T-helper 1 cell treated with Interleukin-12 subunit alpha and Interleukin-12 subunit beta and Interleukin-4 antibody, amounts not matched to agents 30 ng/mL and 1 ng/mL, for 36 hours (primary cell): ENCODE measurements around the gene LCE1E. TPM values are rescaled to one million over a fixed set of nuclear protein-coding genes. Genes with fewer than 3 reads are reported as not detected.

Experiments
- intact Hi-C: fragments of 100-400 bp; cut with micrococcal nuclease; formaldehyde crosslinking; loops from one replicate; pipeline ENCODE4 v1.15.1; 2024
- total RNA-seq: library from RNA; stranded (reverse); gene quantifications from 2 replicates; pipeline ENCODE4 v1.2.3, GENCODE V29; 2022

LCE1E gene
- total RNA-seq: not detected in 2 replicates

- intact Hi-C loops: no loop called here
Observed at GRCh38 chr1:152786077-152786476, at the start of gene LCE1E. Gene LCE1E, plus strand, starts transcription at chr1:152786257. Its CDS starts 1,043 bp downstream, at chr1:152787300.

GRCh38 chr1:152737997-152738396 lies 48.1 kb upstream of the LCE1E start:
- intact Hi-C loops: no loop called here

GRCh38 chr1:152739841-152740240 lies 46.2 kb upstream of the LCE1E start:
- intact Hi-C loops: no loop called here

- intact Hi-C loops: no loop called here
Observed at GRCh38 chr1:152741656-152742055, 44.4 kb upstream of the LCE1E start.

GRCh38 chr1:152743371-152744145 lies 42.5 kb upstream of the LCE1E start:
- intact Hi-C loops: no loop called here

GRCh38 chr1:152745289-152745704 lies 40.8 kb upstream of the LCE1E start:
- intact Hi-C loops: no loop called here

GRCh38 chr1:152745765-152746444 lies 40.2 kb upstream of the LCE1E start:
- intact Hi-C loops: no loop called here

GRCh38 chr1:152747831-152748230 lies 38.2 kb upstream of the LCE1E start:
- intact Hi-C loops: no loop called here

GRCh38 chr1:152752225-152752624 lies 33.8 kb upstream of the LCE1E start:
- intact Hi-C loops: no loop called here

GRCh38 chr1:152753586-152753985 lies 32.5 kb upstream of the LCE1E start:
- intact Hi-C loops: no loop called here

GRCh38 chr1:152756872-152757271 lies 29.2 kb upstream of the LCE1E start:
- intact Hi-C loops: no loop called here

- intact Hi-C loops: no loop called here
Observed at GRCh38 chr1:152757747-152758146, 28.3 kb upstream of the LCE1E start, which contains the start of gene KPRP. Gene KPRP, plus strand, starts transcription at chr1:152758025. Its CDS starts 1,564 bp downstream, at chr1:152759589.

- intact Hi-C loops: no loop called here
Observed at GRCh38 chr1:152758636-152759035, 27.4 kb upstream of the LCE1E start.

GRCh38 chr1:152759453-152760173 lies 26.4 kb upstream of the LCE1E start:
- intact Hi-C loops: no loop called here

- intact Hi-C loops: no loop called here
Observed at GRCh38 chr1:152760551-152761190, 25.4 kb upstream of the LCE1E start.

GRCh38 chr1:152761609-152762213 lies 24.3 kb upstream of the LCE1E start:
- intact Hi-C loops: no loop called here

GRCh38 chr1:152768847-152769533 lies 17.1 kb upstream of the LCE1E start:
- intact Hi-C loops: no loop called here

GRCh38 chr1:152770411-152770810 lies 15.6 kb upstream of the LCE1E start:
- intact Hi-C loops: no loop called here

GRCh38 chr1:152774875-152775274 lies 11.2 kb upstream of the LCE1E start, which contains the start of gene LCE1F:
Gene LCE1F, plus strand, starts transcription at chr1:152775140. Its CDS starts 1,232 bp downstream, at chr1:152776372.
- intact Hi-C loops: no loop called here

- intact Hi-C loops: no loop called here
Observed at GRCh38 chr1:152776361-152776760, 9.7 kb upstream of the LCE1E start.
